Retinal pigment epithelial cell (primary cell): ENCODE measurements around the gene HES4.

ENCODE experiments used
- DNase-seq: peaks from one replicate; pipeline ENCODE4 v3.0.0-alpha.2; 2010; ENCODE audit warnings: low read depth
- H3K4me3 ChIP-seq: 2 replicates; pipeline ENCODE4 v1.5.1; 2011; ENCODE audit warnings: mild to moderate bottlenecking, low read length, control low read depth, moderate library complexity
- CTCF ChIP-seq: conservative IDR thresholded peaks from 2 replicates; pipeline ENCODE4 v1.5.1; 2011; ENCODE audit warnings: low read depth, low read length, control low read depth, inconsistent platforms

Gene HES4

GRCh38 chr1:952201-952600 lies 47.7 kb downstream of the HES4 start:
- TF ChIP-seq CTCF: no peak
- no peak overlapping the region for H3K4me3 ChIP-seq
- DNase-seq: no peak

- H3K4me3 ChIP-seq: no peak overlapping the region
- DNase-seq: no peak
- peak; percentile 64 for TF ChIP-seq CTCF
These were observed 48.5 kb downstream of the HES4 start for GRCh38 chr1:951364-951763.

- no peak overlapping the region for H3K4me3 ChIP-seq
- DNase-seq: no peak
- no peak for TF ChIP-seq CTCF
These were observed 49.0 kb downstream of the HES4 start for GRCh38 chr1:950881-951280.

GRCh38 chr1:950268-950667 lies 49.6 kb downstream of the HES4 start:
- TF ChIP-seq CTCF: no peak
- DNase-seq: no peak
- no peak overlapping the region for H3K4me3 ChIP-seq
